Heart left ventricle (tissue), 16 donors: ENCODE data around the gene MYOCD. TPM values are rescaled to one million over a fixed set of nuclear protein-coding genes. Genes with fewer than 3 reads are reported as not detected.

Experiments used
- ATAC-seq, 4 donors: fragments of 200-7000 bp; cut with Tn5 transposase; one replicate each; pipeline ENCODE4 v1.9.1; 2020 to 2022; ENCODE audit warnings: moderate library complexity in 4 of 4, mild to moderate bottlenecking in 3 of 4, moderate number of reproducible peaks in 1 of 4
- DNase-seq, 5 donors: peaks; one replicate each; pipeline ENCODE4 v3.0.0-alpha.2; 2020
- H3K27ac ChIP-seq, 12 donors: fragments of 200-600 bp; sonication (generic) in 4 of 12; one replicate each; pipeline versions ENCODE4 v1.5.0 to v1.8.0; 2016 to 2022; ENCODE audit warnings: mild to moderate bottlenecking in 2 of 12
- H3K27me3 ChIP-seq, 9 donors: fragments of 200-600 bp; sonication (generic) in 2 of 9; one replicate each; pipeline versions ENCODE4 v1.5.1 to v1.8.0; 2016 to 2022; ENCODE audit warnings: mild to moderate bottlenecking in 3 of 9
- H3K36me3 ChIP-seq, 9 donors: fragments of 200-600 bp; sonication (generic) in 2 of 9; one replicate each; pipeline versions ENCODE4 v1.5.0 to v1.8.0; 2018 to 2022; ENCODE audit warnings: mild to moderate bottlenecking in 2 of 9
- H3K4me1 ChIP-seq, 12 donors: fragments of 200-600 bp; sonication (generic) in 4 of 12; one replicate each; pipeline versions ENCODE4 v1.5.0 to v1.8.0; 2016 to 2022; ENCODE audit warnings: mild to moderate bottlenecking in 3 of 12
- H3K4me3 ChIP-seq, 12 donors: fragments of 200-600 bp; sonication (generic) in 4 of 12; one replicate each; pipeline versions ENCODE4 v1.5.0 to v1.8.0; 2017 to 2022; ENCODE audit warnings: mild to moderate bottlenecking in 9 of 12, moderate library complexity in 4 of 12
- H3K9me3 ChIP-seq, 12 donors: fragments of 200-600 bp; sonication (generic) in 4 of 12; one replicate each; pipeline versions ENCODE4 v1.5.0 to v1.8.0; 2016 to 2022; ENCODE audit warnings: mild to moderate bottlenecking in 1 of 12
- POLR2A ChIP-seq, 2 donors: fragments of 450-650 bp; IDR thresholded peaks; one replicate each; pipeline ENCODE4 v1.6.1; 2017; ENCODE audit warnings: antibody characterized with exemption in 2 of 2, mild to moderate bottlenecking in 2 of 2, moderate library complexity in 2 of 2
- WGBS, 4 donors: extraction: QIAGEN DNeasy Blood & Tissue Kit in 2 of 4; methylation state at CpG; one replicate each; pipeline versions ENCODE4 v1.1.5 to v1.1.7; 2013 to 2018; 5-methylcytosine and 5-hydroxymethylcytosine counted together
- intact Hi-C, 10 donors: fragments of 100-400 bp; cut with DNase I; formaldehyde crosslinking; loops; one replicate each; pipeline versions ENCODE4 v1.11.1 to v1.14.2; 2022
- polyA plus RNA-seq, 2 donors: library from polyadenylated mRNA; stranded (reverse); fragments of 200-250 nt; gene quantifications; one replicate each; pipeline ENCODE4 v1.2.3, GENCODE V29; 2013
- total RNA-seq, 9 donors: library from RNA; depleted of rRNA in 2 of 9; stranded (reverse); fragments of >200 nt in 2 of 9; fragmentation: NEBNext Ultra II Directional in 3 of 9; extraction: Animal tissue kit (Norgen Biotek cat#: 25700) in 3 of 9; gene quantifications; one replicate each; pipeline versions ENCODE4 v1.1.0 to v1.2.4, GENCODE V29; 2016 to 2023
- TF ChIP-seq, protein P1 (sequence below), 12 donors: fragments of 200-600 bp; sonication (generic) in 4 of 12; IDR thresholded peaks; one replicate each; pipeline versions ENCODE4 v1.5.0 to v1.8.0; 2018 to 2022; ENCODE audit warnings: antibody characterized with exemption in 12 of 12, mild to moderate bottlenecking in 5 of 12
- donor health status: ischemic (EF 13 %, LVEDD 7.1; RV severe dilation, severe dysfunction).
- donor health status: healthy with polysubstance abuse.
- donor health status: DM: no; HTN: yes; CAD: no.
- donor health status: DM: no; HTN: no; CAD: no.
- donor health status: ischemic (EF 25% LVEDD 6.9; RV normal size, moderate dysfunction).
- donor health status: ischemic (EF 25% LVEDD 5.7; RV mildly dilated, moderate dysfunction).
- donor health status: healthy.
- donor health status: DM: yes; HTN: yes; CAD: no.
- donor health status: ischemic (EF 35%, LVEDD 5.7; RV mildly dilated, moderate dysfunction).
- donor health status: nonischemic (EF 11% LVEDD 7.7; RV severe dilation, severe dysfunction).
- donor health status: DM: yes; HTN: yes; CAD: no.
- donor health status: PGD.
- donor health status: ischemic (EF 29% LVEDD 5.4; RV normal size, mild dysfunction).
- donor health status: nonischemic (EF 23%, LVEDD 6.1; RV moderate dilation, normal function).

MYOCD gene
- total and polyA plus RNA-seq, 11 donors, result 12.9 to 77.2 (median 45.9) TPM

DNA sequence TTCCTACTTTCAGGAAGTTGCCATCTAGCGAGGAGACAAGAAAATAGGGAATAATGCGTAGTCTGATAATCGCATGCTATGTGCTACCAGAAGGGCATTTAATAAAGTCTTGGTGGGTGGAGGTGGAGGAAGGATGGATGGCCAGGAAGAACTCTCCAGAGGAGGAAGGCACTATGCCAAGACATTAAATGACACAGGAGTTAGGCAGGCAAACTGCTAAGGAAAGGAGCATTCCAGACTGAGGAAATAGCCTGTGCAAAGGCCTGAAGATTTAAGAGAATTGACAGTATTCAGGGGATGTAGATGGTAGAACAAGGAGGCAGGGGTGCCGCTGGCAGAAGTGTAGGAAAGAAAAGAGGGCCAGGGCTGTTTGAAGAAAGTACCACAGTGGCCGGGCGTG, 104.3 kb downstream of the MYOCD start:
- DNase-seq (no peak), ATAC-seq (no peak)
- H3K27ac ChIP-seq, result no peak overlapping the region
- intact Hi-C loops, result loop anchor here in 3 of 10 donors (10.0 kb wide), 2 partner anchors 215 to 585 kb away; no protein-coding TSS in a partner anchor
- TF ChIP-seq, protein P1, sequence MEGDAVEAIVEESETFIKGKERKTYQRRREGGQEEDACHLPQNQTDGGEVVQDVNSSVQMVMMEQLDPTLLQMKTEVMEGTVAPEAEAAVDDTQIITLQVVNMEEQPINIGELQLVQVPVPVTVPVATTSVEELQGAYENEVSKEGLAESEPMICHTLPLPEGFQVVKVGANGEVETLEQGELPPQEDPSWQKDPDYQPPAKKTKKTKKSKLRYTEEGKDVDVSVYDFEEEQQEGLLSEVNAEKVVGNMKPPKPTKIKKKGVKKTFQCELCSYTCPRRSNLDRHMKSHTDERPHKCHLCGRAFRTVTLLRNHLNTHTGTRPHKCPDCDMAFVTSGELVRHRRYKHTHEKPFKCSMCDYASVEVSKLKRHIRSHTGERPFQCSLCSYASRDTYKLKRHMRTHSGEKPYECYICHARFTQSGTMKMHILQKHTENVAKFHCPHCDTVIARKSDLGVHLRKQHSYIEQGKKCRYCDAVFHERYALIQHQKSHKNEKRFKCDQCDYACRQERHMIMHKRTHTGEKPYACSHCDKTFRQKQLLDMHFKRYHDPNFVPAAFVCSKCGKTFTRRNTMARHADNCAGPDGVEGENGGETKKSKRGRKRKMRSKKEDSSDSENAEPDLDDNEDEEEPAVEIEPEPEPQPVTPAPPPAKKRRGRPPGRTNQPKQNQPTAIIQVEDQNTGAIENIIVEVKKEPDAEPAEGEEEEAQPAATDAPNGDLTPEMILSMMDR (IDR thresholded peaks at IDR 0.05), result no peak
- no peak for TF ChIP-seq POLR2A (IDR thresholded peaks at IDR 0.05)
- H3K9me3 ChIP-seq, result no peaks in the 10 kb centered on the region
- no peaks in the 10 kb centered on the region for H3K36me3 ChIP-seq
- no peaks in the 10 kb centered on the region for H3K27me3 ChIP-seq
- WGBS, 4 donors, result 91 to 95% (median 93%) methylated on average over 6 of the region's 6 CpGs
- no peak overlapping the region for H3K4me3 ChIP-seq
- H3K4me1 ChIP-seq, result peaks cover 0 to 10% (median 5%) of the 10 kb centered on the region in 12 donors

DNA sequence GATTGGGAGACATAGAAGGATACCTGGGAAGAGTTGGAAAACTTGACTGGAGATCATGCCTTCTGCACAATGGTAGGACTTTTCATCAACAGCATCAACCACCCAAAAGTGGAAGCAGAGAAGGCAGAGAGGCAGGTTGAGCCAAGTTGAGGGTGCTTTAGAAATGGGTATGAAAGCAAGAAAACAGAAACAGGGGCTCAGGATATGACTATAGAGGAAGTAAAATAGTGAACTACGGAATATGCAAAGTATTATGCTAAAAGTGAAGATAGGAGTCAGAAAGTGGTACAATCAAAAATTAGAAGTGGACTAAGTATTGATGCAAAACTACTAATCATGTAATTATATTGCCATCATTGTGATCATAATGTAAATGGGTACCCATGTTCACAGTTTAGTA, 107.5 kb downstream of the MYOCD start:
- intact Hi-C loops, result loop anchor here in 1 of 10 donors (10.0 kb wide), 1 partner anchor 212 kb away; no protein-coding TSS in a partner anchor
- Histone ChIP-seq H3K36me3 (no peaks in the 10 kb centered on the region), H3K4me3 (no peak overlapping the region), H3K27me3 (no peaks in the 10 kb centered on the region), H3K4me1 (no peaks in the 10 kb centered on the region), H3K27ac (no peak overlapping the region), H3K9me3 (no peaks in the 10 kb centered on the region)
- no peak for TF ChIP-seq POLR2A (IDR thresholded peaks at IDR 0.05)
- TF ChIP-seq, protein P1 (IDR thresholded peaks at IDR 0.05), result no peak
- no peak for ATAC-seq
- WGBS, 4 donors, result 70 to 87% (median 75%) methylated on average over 1 of the region's 1 CpG
- no peak for DNase-seq

DNA sequence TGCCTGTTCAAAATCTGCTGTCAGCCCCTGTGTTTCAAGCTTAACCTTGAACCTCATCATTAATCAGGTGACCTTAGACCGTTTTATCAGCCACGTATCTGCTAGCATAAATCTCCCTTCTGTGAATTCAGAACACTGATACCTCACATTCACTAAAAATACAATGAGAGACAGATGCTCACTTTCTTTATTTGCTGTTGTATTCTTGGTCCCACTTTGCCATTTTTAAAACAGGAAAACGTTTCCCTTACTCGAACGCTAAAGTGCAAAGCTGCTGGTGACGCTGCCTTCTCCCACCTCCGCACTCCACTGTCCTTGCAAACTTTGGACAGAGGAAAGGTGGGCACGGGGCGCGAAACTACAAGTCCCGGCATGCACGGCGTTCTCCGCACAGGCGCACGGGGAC, 123.4 kb downstream of the MYOCD start:
- Histone ChIP-seq H3K4me1 (peaks cover 0 to 9% (median 2%) of the 10 kb centered on the region in 12 donors), H3K27ac (peak overlapping the region in 8 of 12 donors; percentile 20 to 78 (median 64)), H3K27me3 (peaks cover 0 to 13% (median 0%) of the 10 kb centered on the region in 9 donors), H3K36me3 (no peaks in the 10 kb centered on the region), H3K9me3 (no peaks in the 10 kb centered on the region), H3K4me3 (peak overlapping the region; percentile 63 to 92 (median 74))
- intact Hi-C loops, result loop anchor here in 1 of 10 donors (10.0 kb wide), 1 partner anchor 206 kb away; no protein-coding TSS in a partner anchor
- DNase-seq, result no peak
- TF ChIP-seq, protein P1 (IDR thresholded peaks at IDR 0.05), result no peak
- no peak for TF ChIP-seq POLR2A (IDR thresholded peaks at IDR 0.05)
- ATAC-seq, result no peak
- WGBS, 4 donors, result 0 to 2% (median 1%) methylated on average over 14 to 16 of the region's 16 CpGs

DNA sequence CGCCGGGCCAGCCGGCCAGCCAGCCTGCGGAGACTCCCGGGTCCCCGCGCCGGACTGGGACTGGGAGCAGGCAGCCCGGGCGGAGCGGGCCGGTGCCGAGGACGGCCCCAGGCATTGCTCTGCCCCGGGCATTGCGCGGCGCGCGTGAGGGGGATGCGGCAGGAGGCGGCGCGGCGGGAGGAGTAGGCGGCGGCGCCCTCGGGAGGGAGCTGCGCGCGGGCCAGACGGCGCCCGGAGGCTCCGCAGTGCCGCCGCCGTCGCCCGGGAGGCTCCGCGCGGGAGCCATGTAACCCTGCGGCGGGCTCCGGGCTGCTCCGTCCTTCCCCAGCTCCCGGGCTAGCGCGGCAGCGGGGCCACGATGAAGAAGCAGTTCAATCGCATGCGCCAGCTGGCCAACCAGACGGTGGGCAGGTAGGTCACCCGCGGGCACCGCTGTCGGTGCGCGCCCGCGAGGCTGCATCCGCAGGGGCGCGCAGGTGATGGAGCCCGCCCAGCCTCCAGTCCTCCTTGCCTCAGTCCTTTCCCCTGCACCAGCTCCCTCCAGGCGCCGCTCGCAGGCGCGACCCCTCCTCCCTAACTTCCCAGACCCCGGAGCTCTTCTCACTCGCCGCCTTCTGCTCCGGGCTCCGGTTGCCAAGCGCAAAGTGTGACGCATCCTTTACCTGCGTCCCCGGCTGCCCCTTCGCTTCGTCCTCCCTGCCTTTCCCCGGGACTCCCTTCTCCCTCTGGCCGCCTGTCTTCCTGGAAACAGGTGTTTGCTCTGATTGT, 124.0 kb downstream of the MYOCD start, which contains the start of gene ARHGAP44:
TSS of gene ARHGAP44 (plus strand) at position 18 of the 768 bp plus-strand sequence. CDS start at position 359, 341 bp downstream.
- H3K9me3 ChIP-seq, result no peaks in the 10 kb centered on the region
- H3K27me3 ChIP-seq, result peaks cover 0 to 13% (median 0%) of the 10 kb centered on the region in 9 donors
- ATAC-seq (peak; percentile 78 to 98 (median 96)), DNase-seq (peak; percentile 62 to 84 (median 66))
- intact Hi-C loops, result loop anchor here in 2 of 10 donors (10.0 kb wide), 2 partner anchors 135 to 205 kb away; no protein-coding TSS in a partner anchor
- TF ChIP-seq POLR2A (IDR thresholded peaks at IDR 0.05), result peak in 1 of 2 donors; percentile 63
- TF ChIP-seq, protein P1 (IDR thresholded peaks at IDR 0.05), result peak in 2 of 12 donors; percentile 8 to 16
- H3K4me1 ChIP-seq, result peaks cover 0 to 9% (median 2%) of the 10 kb centered on the region in 12 donors
- H3K27ac ChIP-seq, result peak within 1 kb of the TSS in 10 of 12 donors; percentile 20 to 78 (median 58)
- H3K36me3 ChIP-seq, result no peaks in the 10 kb centered on the region
- WGBS, 4 donors, result 1 to 3% (median 1%) methylated on average over 18 to 86 of the region's 86 CpGs
- H3K4me3 ChIP-seq, result peak within 1 kb of the TSS; percentile 63 to 92 (median 74)
